GF-D8 (cell line): ENCODE results near the gene GID4.

Experiments used
- DNase-seq: peaks from one replicate; lab custom pipeline; 2025; lab: John Stamatoyannopoulos, UW

The GID4 gene

DNA sequence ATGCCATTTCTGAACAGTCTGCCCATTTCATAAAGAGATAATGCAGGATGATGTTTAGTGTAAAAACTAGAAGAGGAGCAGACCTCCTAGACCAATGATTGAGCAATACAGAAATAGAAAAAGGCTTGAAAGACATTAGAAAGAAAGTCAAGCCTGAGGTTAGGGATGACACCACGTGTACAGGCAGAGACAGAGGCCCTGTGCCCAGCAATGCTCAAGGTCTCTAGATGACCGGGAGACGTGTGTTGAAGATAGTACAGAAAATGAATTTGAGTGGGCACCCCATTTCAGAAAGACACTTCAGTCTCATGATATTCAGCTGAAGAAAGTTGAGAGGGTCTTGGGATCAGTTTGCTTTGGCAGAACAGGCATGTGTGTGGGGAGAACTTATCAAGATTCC, 5.4 kb downstream of the GID4 start:
- no peak for DNase-seq

GRCh38 chr17:18045691-18046350, 6.6 kb downstream of the GID4 start:
- no peak for DNase-seq

- no peak for DNase-seq
Measured at GRCh38 chr17:18055597-18055996, 16.4 kb downstream of the GID4 start.

DNA sequence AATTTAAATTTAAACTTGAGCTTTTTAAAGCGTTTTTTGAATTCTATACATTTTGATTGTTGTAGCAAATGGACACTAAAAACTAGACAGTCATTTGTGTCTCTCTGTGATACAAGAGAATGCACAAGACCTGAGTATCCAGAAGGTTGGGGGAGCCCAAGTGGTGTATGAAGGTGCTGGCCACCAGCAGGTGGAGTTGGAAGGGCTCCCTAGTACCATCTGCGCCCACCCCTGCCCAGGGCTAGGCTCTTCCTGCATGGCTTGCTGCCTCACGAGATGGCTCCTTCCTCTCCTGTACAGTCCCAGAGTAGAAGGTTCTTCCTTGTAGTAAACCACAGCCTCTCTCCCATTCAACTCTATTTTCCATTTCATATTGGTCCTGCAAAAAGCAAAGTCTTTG, 17.0 kb downstream of the GID4 start:
- DNase-seq: no peak

GRCh38 chr17:18059283-18059682, 20.1 kb downstream of the GID4 start:
- no peak for DNase-seq

DNA sequence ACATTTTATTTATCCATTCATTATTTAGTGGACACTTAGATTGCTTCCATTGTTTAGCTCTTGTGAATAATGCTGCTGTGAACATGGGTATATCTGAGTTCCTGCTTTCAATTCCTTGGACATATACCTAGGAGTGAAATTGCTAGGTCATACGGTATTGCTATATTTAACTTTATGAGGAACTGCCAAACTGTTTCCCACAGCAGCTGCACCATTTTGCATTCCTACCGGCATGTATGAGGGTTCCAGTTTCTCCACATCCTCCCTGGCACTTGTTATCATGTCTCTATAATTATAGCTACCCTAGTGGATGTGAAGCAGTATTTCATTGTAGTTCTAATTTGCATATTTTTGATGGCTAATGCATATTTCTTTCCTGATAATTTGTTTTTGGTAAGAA, 24.8 kb downstream of the GID4 start:
- no peak for DNase-seq

DNA sequence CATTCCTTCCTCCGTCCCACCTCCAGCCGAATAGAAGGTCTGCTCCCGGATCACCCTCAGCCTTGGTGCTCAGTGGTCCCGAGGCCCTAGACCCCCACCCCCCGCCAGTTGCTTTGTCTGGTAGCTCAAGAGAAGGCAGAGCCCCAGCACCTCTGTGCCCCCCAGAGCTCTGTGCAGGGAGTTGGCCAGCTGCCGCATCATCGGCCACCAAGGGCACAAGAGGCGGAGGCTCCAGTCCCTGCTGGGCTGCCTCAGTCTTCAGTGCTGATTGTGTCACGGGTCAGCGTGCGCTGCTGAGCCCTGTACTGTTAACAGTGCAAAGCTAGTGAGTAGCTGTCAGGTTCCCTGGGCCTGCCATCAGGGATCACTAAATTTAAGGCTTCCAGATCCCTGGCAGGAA, 26.3 kb downstream of the GID4 start:
- no peak for DNase-seq

GRCh38 chr17:18066866-18067265, 27.7 kb downstream of the GID4 start:
- DNase-seq: no peak

- no peak for DNase-seq
Measured at GRCh38 chr17:18069101-18069500, 29.9 kb downstream of the GID4 start.

DNA sequence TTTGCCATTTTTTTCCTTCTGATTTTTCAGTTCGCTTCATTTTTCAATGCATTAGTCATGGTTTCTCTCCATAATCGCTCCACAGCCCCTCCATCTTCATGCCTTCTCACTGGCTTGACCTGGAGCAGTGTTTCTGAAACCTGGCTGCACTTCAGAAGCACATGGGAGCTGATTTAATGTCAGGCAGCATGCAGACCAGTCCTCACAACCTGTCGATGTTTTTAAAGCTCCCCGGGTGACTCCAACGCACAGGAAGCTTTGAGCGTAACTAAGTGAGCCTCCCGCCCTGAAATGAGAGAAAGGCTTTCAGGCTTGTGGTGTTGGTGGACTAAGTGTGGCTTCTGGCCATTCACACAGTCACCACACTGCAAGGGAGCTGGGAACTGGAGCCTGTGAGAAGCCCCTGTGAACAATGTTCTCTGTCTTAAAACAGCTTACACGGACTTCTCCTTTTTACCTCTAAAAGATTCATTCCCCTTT, 31.7 kb downstream of the GID4 start:
- no peak for DNase-seq

- no peak for DNase-seq
Measured at GRCh38 chr17:18071751-18072150, 32.5 kb downstream of the GID4 start.

GRCh38 chr17:18074566-18075272, 35.5 kb downstream of the GID4 start:
- DNase-seq: no peak

- DNase-seq: no peak
Measured at GRCh38 chr17:18076936-18077335, 37.7 kb downstream of the GID4 start.

DNA sequence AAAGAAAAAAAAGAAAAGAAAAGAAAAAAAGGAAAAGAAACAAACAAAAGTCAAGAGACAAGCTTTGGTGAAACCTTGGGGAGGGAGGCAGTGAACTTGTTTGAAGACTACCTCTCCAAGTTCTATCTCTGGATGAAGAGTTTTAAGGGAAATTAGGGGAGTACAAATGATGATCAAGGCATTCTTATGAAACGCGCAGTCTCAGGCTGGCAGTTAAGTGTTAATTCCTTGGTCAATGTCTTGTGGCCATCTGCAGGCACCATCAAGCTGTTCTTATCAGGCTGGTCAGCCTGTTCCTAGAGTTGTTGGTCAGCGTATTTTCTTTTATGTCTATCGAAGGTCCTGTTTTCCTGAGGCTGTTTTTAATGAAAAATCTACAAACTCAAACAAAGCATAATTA, 40.3 kb downstream of the GID4 start:
- DNase-seq: no peak

- no peak for DNase-seq
Measured at GRCh38 chr17:18084256-18084655, 45.0 kb downstream of the GID4 start.

- peak; percentile 15 for DNase-seq
Measured at GRCh38 chr17:18087610-18088491, 48.6 kb downstream of the GID4 start, which contains the start of gene DRG2. TSS of gene DRG2 (plus strand) at chr17:18087948. CDS start at chr17:18088024, 76 bp downstream.

DNA sequence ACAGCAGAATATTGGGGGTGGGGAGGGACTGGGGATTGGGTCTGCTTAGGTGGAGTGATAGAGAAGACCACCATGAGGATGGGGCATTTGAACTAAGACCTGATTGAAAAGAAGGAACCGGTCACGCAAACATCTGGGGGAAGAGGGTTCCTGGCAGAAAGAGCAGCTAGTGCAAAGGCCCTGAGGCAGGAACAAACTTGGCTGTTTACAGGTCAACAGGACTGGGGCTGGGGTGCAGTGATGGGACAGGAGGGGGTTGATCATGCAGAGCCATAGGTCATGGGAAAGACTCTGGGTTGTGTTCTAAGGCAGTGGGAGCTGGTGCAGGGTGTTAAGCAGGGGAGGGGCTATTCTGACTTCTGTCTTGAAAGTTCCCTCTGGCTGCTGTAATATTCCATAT, 50.4 kb downstream of the GID4 start:
- no peak for DNase-seq

- no peak for DNase-seq
Measured at GRCh38 chr17:18093616-18094408, 54.6 kb downstream of the GID4 start.

DNA sequence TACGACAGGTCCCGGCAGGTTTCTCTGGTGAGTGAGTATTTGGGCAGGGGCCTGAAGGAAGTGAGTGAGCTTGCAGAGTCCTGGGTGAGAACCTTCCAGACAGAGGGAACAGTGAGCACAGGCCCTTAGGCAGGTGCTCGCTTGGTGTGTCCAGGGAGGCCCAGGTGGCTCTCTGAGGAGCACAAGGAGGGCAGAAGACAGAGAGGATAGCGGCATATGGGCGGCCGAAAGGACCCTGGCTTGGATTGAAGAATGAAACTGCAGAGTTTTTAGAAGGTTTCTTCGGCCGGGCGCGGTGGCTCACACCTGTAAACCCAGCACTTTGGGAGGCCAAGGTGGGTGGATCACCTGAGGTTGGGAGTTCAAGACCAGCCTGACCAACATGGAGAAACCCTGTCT, 55.2 kb downstream of the GID4 start:
- DNase-seq: no peak

DNA sequence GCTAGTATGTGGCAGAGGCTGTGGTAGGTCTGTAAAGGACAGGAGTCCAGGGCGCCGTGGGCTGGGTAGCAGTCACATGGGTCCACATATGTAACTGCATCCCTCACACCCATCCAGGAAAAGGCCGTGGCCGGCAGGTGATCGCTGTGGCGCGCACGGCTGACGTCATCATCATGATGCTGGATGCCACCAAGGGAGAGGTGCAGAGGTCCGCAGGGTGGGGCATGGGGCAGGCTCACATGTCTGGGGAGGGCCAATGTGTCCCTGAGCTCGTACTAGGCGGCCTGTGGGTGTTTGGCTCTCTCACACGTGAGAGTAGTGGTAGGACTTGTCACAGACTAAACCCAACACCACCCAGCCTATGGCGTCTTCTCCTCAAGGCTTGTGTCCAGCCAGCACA, 60.3 kb downstream of the GID4 start:
- DNase-seq: no peak

DNA sequence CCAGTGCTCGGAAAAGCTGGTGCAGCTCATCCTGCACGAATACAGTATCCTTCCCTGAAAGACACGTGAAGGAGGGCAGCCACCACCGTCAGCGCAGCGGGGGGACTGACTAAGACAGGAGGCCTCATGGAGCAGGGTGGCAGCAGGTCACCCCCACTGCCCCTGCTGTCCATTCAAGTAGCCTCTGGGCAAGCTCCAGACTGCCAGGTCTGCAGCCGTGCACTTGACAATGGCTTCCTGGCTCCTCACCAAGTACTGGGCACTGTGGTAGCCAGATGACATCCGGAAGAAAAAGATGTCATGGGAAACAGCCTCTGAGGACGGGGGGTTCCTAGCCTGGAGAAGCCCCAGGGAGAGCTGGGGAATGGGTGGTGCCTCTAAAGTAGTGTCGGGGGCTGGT, 61.4 kb downstream of the GID4 start:
- DNase-seq: no peak

DNA sequence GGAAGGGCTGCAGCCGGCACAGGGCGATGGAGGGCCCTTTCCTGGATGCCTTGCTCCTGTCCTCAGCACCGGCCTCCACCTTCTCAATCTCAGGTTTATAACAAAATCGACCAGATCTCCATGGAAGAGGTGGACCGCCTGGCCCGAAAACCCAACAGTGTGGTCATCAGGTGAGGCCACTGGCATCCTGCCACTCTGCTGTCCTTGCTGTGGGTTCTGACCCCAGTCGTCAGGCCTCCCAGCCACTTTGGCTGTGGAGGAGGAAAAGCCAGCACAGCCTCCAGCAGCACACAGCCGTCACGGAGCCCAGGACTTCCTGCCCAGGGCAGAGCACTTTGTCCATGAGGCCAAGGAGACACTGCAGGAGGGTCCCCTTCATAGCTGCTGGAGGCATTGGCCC, 62.6 kb downstream of the GID4 start:
- no peak for DNase-seq
